GM18858 (cell line): ENCODE data around the gene ROR2.

Experiments used
- ATAC-seq: cut with Tn5 transposase; IDR thresholded peaks from one replicate; pipeline ENCODE4 v1.9.1; 2021; ENCODE audit not compliant: unreplicated experiment

Gene ROR2

DNA sequence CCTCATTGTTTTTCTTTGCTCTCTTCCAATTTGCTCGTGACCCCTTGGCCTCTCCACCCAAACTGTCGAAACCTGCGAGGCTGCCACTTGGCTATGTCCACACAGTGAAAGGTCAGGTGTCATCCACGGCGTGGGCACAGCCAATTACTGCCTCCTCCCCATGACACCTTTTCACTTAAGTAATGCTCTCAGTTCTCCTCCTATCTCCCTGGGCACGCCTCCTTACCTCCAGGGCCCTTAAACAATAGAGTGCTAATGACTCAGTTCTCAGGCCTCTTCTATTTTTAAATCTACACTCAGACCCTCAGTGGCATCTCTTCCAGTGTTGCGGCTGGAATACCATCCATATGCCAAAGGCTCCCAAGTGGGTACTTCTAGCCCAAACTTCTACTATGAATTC lies 256.8 kb downstream of the ROR2 start:
- ATAC-seq = no peak

DNA sequence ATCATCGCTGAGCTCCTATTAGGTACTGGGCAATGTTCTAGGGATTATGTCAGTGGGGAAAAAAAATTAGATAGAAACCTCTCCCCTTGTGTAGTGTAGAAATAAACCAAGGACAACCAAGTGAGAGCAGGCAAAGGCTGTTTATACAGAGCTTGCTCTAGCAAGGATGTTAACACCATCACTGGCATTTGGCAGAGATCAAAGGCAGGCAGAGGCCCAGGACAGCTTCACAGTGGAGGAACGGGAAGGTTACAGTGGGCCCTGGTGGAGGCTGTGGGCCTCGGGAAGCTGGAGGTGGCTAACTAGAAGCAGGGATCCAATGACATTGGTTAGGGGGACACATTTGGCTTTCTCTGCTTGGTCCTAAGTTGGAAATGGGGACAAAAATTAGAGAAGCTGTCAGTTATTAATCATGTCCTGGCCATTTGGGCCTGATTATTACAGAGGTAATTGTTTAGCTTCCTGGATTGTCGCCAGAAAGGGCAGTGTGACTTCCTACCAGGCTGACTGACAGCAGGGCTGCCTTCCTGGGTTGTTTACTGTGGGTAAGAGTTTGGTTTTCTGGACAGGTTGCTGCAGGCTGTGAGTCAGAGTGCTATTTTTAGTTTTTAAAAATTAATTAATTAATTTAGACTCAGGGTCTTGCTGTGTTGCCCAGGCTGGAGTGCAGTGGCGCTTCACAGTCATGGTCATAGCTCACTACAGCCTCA lies 259.3 kb downstream of the ROR2 start:
- no peak for ATAC-seq

DNA sequence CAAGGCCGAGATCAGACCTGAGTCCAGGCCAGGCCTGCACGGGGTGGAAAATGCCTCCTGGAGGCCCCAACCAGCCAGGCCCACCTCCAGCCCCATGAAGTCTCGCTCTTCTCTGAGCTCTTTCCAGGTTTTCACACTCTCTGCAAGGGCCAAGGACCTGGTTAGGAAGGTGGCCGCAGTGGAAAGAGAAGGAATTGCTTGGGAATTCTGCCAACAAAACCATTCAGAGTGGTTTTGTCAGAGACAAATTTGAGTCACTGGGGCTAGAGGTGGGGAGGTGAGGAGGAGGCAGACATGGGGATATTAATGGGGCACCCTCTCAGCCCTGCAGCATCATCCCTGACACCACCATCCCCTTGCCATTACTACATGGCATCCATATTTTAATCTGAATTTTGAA lies 261.0 kb downstream of the ROR2 start:
- no peak for ATAC-seq

DNA sequence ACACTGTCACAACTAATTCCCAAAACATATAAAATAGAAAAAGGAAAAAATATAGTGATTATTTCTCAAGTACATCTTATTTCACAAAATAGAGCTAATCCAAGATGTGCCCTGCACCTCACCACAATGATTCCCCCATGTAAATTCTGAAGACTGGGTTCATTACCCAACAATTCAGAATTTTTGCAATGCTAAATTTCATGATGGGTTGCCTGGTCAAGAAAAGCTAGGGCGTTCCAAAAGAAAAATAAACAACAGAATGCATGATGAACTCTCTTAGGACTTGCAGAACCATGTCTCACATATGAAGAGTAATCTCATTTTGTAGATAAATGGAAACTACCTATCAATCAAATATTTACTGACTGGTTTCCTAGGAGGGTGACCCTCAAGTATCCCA lies 266.8 kb downstream of the ROR2 start:
- ATAC-seq = no peak

DNA sequence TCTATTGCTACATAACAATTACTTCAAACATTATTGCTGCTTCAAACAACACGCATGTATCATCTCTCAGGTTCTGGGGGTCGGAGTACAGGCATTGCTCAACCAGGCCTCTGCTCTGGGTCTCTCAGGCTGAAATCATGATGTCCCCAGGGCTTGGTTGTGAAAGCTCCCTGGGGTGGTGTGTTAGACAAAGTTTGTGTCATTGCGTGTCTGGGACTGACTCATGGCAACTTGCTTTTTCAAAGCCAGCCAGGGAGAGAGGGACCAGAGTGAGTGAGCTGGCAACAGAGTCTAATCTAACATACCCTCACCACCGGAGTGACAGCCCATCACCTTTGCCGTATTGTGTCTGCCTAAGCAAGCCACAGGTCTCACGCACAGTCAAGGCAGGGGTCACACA lies 267.2 kb downstream of the ROR2 start:
- ATAC-seq = no peak

DNA sequence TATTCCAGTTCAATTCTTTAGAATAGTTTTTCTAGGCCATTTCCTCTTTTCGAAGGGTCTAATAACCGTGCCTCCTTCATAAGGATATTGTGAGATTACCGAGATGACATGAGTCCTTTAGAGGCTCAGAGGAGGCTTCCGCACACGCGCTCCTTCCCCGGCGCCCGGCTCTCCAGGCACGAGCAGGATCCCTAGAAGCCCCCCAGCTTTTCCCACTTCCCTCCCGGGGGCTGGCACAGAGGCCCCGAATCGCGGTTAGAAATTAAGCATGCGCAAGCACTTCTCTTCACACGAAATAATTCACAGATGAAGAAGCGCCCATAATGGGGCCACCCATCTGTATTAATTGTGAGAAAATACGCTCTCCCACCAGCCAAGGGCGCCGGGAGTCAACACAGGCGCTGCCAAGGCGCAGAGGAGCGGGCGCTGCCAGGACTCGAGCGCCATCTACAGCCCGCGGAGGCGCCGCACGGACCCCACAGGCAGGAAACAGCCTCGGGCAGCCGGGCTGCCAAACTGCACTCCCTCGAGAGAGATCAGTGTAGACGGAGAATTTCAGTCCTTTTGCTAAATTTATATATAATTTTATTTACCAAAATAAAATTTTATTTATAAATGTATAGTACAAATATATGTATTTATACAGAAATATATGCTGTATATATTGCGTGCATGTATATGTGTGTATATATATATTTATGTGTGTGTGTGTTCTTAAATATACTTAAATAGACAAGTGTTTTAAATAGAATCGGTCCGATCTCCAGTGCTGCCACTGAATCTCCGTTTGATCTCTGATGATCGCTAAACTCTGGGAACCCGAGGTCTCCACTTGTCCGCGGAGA lies 268.3 kb downstream of the ROR2 start:
- no peak for ATAC-seq

DNA sequence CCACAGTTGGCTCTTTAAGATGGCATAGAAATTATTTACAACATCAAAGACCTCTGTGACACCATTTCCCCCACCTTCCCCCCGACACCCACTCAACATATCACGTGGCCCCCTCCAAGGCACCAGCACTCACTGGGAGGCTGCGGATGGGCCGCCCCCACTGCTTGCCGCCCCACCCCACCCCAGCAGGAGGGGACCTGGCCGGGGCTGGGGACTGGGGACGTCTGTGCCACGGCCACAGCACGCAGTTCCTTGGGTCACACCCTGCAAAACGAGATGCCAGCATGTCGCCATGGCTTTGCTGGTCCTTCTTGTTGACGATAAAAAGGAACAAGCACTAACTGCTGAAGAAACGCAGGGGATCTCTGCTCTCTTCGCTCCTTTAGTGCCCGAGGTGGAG lies 269.0 kb downstream of the ROR2 start:
- ATAC-seq = no peak

DNA sequence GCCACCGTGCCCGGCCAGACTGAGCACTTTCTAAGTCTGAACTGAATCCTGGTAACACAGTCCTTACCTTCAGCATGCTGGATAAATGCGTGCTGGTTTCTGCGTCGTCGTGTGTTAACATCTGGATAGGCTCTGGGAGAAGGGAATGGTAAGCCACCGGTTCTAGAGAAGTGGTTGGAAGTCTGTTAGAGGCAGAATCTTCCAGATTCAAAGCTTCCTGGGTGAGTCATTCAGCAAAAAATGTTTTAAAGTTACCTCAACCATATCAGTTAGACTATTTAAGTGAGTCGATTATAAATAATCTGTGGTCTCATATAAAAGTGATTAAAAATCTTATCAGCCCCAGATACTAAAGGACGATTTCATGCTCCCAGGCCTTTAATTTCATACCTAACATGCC lies 269.9 kb downstream of the ROR2 start:
- ATAC-seq = no peak

DNA sequence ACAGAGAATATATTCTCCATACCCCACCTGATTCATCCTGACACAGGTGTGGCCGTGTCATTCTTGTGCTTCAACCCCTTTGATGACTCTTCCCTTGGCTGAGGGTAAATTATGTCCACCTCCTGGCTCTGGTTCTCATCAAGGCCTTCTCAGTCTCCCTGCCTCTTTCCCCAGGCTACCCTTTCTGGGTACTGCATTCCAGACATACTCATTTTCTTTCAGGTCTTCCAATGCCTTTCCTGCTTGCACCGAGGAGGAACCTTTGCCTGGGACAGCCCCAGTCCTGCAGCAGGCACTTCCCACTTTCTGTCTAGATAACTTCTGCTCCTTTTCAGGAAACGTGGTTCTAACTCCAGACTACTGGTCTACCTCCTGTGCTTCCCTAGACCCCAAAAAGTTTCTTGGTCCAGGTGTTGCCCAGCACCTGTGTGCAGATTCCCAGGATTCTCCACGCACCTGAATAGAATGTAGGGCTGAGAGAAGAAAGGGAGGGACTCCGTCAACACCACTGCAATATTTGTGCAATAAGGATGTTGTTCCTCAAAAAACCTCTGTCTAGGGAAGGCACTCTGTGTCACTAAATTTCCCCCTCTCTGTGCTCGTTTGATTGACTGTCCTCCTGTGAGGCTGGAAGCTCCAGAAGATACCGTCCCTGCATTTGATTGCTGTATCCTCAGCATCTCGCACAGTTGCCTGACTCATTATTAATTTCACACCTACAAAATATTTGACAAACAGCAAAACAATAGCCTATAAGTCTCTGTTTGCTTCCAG lies 271.0 kb downstream of the ROR2 start:
- ATAC-seq = no peak

DNA sequence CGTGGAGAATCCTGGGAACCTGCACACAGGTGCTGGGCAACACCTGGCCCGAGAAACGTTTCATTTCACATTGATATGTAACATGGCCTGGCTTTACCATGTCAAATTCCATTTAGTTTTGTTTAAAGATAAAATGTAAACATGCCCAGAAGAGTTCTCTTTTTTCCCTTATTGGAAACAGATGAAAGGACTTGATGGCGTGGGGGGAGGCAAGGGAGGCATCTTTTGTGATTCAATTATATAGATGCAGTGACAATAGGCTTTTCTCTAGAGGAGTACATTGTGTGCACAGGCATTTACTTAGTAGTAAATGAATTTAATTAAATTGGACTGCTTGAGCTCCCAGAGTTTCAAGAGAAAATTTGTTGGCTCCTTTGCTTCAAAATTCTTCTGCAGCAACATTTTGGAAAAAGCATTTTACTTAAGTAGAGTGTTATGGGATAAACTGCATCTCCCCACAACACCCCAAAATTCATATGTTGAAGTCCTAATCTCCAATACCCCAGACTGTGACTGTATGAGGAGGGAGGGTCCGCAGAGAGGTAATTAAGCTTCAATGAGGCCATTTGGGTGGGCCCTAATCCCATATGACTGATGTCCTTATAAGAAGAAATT lies 272.1 kb downstream of the ROR2 start:
- no peak for ATAC-seq

DNA sequence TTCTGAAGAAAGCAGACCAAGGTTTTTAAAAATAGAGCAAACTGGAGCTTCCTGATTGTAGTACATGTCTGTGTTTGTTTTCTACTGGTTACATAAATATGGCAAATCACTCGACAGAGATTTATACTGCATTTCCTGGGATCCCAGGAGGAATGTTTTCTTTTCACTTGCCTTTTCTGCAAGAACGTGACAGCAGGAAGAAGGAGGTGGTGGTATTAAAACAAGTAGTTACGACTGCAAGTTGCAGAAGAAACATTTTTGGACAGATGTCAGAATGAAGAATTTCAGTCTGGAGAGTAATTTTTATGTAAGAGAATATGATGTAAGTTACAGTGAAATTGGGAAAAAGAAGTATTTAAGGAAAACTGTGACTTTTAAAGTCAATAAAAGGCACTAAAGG lies 272.7 kb downstream of the ROR2 start:
- no peak for ATAC-seq

DNA sequence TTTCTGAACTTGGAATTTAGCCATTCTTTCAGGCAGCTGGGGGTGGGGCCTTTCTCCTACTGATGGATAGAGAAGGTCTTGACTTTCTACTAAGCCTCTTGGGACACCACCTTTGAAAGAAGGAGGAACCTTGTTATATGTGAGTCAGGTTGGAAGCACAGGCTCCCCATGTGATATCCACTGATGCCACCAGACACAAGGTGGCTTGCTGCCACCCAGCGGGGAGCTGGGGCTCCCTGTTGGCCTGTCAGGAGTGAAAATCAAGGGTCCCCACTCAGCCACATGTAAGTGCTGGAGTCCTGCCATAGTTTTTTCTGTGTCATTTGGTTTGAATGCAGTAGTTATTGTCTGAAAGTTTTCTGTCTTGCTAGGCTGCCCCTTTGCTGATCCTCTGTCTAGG lies 274.0 kb downstream of the ROR2 start:
- no peak for ATAC-seq

DNA sequence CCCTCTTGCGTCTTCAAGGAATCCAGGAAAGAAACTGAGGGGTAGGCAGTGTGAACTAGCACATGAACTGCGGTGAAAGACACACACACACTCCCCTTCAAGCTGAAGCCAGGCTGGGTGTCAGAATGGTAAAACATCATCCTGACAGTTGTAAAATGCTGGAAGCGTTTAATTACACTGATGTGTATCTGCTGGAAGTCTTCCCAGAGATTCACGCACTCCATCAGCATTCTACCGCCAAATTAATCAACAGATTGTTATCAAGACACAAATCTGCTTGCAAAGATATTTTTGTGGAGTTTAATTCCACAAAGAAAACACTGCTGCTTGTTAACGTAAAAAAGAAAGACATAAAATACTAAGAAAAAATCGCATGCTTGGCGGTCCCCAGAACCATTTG lies 285.4 kb downstream of the ROR2 start:
- no peak for ATAC-seq

DNA sequence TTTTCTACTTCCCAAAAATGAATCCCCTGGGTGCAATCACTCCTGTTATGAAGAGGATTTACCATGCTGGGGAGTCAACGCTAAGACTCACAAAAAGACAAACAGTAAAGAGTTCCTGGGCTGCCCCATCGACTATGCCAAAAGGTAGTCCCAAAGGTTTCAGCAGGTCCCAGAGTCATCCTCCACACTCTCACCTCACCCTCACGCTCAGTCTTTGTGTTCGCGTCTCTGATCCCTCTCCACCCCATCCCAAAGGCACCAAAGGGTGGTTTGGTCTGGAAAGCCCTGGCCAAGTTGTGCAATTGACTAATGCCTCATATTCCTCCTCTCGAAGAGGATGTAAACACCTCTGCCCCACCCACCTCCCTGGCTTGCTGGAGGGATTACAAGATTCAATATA lies 286.2 kb downstream of the ROR2 start:
- ATAC-seq = no peak

DNA sequence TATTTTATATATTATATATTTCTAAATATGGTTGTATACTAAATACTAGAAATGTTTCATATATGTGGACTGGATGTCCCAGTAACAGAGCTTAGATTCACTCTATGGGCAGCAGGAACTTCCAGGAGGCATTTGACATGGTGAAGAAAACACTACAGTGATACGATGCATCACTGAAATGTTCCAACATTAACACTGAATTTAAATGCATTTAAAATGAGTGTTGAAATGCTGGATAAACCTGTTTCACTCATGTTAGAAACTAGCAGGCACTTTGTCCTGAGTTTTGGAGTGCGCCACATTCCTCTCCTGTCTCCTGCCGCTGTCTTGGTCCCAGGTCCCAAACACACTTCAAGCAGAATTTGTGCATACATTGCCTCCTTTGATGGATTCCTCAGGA lies 288.6 kb downstream of the ROR2 start:
- no peak for ATAC-seq

DNA sequence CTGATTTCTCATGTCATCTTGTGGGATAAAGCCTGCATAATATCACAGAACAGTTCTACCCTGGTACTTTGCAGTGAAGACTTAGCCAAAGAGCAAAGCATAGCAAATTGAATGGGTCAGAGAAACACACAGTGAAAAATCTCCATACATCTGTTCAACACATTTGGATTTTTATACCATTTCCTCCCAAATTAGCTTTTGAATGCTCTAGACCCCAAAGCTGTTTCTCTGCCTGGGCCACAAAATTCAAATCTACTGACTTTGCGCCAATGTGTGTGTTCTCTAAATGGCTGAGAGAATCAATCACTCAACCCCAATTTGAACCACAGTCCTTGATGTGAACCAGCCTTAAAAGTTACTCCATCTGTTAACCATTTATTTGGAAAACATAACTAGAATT lies 289.5 kb downstream of the ROR2 start:
- ATAC-seq = no peak

DNA sequence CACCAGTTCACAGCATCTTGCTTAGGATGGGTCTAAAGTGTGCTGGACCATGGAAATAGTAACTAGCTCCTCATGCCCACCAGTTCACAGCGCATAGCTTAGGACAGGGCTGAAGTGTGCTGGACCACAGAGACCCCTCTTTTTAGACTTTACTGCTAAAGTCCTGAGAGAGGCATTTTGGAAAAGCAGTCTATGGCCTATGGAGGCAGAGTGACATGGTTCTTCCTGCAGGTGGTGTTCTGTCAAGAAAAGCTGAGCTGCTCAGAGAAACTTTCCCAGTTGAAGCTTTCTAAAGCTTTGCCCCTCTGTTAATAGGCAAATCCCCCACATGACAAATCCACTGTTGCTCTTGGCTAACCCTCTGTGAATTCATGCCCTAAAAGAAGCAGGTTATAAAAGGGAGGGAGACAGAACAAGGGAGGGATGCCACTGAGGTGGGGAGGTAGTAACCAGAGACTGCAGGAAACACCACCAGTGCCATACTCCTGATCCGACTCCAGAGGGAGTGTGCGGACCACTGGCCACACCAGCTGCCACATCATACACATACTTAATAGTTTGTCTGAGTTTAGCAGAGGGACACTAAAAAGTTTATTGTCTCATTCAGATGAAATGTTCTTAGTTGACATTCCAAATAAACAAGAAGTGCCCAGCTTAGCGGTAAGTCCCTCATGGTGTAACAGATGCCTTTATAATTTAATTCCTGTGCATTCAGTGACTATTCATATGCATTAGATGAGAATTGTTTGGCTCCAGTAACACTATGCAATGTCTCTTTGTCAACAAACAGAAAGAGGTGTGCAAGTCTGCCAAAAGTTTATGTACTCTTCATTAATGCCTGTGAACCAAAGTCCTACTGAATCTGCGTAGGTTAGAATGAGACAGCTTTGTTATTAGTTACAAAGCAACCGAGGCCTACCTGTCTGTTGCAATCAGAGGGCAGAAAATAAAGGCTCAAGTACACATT lies 290.2 kb downstream of the ROR2 start:
- ATAC-seq = no peak

DNA sequence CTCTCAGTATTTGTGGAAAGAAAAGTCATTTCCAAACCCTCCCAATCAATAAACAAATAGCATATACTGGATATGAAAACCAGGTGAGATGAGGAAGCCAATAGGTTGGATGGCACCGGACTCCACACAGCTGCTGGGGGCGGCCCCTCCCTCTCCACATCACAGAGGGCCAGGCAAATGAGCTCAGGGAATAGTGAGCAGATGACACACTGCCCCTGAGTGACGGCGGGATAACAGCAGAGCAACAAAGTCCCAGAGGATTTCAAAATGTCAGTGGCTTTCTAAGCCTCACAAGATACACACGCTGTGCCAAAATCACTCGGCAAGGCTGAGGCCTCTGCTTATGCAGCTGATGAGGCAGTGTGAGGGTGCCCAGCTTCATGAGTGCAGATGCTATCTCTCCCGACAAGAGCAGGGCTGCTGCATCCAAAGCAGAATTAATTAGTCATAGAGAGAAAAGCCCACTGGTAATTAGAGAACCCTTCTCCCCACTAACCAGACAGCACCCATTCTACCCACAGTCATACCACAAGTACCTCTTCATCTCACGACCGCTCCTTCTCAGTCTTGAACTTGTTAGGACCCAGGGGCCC lies 291.4 kb downstream of the ROR2 start:
- ATAC-seq = no peak

DNA sequence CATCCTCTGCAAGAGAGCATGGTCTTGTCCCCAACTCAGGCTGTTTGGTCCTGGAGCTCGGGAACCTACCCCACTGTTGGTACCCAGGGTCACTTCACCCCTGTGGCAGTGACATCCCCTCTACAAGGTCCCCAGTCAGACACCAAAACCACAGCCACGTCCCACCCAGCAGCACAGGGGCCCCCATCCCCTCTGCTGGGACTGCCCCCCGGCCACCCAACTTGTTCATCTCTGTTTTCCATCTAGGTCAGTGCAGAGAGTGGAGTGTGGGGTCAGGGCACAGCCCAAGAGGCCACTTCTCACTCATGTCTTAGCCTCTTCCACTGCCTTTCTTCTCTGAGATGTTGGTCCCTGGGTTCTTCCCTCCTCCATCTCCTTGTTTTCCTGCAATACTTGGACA lies 292.5 kb downstream of the ROR2 start:
- no peak for ATAC-seq

DNA sequence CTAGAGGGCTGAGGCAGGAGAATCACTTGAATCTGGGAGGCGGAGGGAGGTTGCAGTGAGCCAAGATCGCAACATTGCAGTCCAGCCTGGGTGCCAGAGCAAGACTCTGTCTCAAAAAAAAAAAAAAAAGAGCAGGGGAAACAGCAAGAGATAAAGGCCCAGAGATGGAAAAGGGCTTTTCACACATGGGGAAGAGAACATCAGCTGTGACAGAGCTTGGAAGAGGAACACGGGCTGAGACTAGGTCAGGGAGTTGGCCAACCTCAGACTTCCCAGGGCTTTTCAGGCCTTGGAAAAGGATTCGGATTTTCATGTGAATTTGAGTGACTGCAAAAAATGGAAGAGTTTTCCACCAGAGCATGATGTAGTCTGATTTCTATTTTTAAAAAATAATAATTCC lies 294.4 kb downstream of the ROR2 start:
- no peak for ATAC-seq
